Cardiac fibroblast (primary cell): Measurements from ENCODE around the gene FAM78A.

Source experiments
- DNase-seq, 2 donors: peaks; one replicate each; pipeline versions ENCODE4 v3.0.0 to v3.0.0-alpha.2; 2010; ENCODE audit warnings: low read depth in 2 of 2
- H3K4me3 ChIP-seq, 2 donors: replicated peaks in 1 of 2; 1 replicate in 1 of 2; 2 replicates in 1 of 2; pipeline ENCODE4 v1.5.1; 2011; ENCODE audit warnings: low read depth in 2 of 2, low read length in 2 of 2, mild to moderate bottlenecking in 2 of 2, moderate library complexity in 1 of 2
- TF ChIP-seq, protein P1 (sequence below): IDR thresholded peaks from one replicate; pipeline ENCODE4 v1.5.1; 2011; ENCODE audit warnings: low read depth, mild to moderate bottlenecking, low read length, inconsistent platforms

Gene FAM78A

DNA sequence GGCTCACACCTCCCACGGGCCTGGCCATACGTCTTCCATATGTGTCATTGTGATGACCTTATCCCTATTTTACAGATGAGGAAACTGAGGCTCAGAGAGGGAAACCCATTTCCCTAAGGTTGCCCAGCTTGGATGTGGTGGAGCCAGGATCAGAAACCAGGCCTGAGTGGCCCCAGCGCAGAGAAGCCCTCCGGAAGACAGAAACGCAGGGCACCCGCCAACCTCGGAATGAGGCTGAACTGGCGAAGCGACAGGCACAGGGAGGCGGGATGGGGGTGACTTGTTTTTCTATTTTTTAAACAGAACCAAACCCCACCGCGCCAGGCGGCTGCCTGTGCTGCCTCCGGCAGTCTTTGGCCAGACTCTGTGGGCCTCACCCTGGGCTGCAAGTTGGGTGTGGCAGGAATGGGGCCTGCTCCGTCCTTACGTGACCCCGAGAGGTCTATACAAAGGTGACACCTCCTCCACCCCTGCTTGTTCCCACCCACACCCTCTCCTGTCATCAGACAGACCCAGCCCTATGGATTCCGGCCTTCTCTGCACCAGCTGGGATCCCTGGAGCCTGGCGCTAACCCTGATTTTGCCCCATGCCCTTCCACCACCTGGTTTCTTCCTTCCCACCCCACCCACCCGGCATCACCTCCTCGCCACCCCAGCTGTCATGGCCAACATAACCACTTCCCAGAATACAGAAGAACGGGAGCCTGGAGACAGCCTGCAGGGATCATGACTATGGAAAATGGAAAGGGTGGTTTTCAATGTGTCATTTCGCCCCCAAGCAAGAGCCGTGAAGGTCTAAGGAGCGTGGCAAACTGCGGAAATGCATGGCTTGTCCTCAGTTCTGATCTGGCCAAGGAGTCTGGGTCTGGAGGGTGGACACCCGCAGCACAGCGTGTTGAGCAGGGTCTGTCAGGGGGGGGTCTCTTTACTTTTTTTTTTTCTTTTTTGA, 36.8 kb upstream of the FAM78A start:
- no peak for DNase-seq
- TF ChIP-seq, protein P1, sequence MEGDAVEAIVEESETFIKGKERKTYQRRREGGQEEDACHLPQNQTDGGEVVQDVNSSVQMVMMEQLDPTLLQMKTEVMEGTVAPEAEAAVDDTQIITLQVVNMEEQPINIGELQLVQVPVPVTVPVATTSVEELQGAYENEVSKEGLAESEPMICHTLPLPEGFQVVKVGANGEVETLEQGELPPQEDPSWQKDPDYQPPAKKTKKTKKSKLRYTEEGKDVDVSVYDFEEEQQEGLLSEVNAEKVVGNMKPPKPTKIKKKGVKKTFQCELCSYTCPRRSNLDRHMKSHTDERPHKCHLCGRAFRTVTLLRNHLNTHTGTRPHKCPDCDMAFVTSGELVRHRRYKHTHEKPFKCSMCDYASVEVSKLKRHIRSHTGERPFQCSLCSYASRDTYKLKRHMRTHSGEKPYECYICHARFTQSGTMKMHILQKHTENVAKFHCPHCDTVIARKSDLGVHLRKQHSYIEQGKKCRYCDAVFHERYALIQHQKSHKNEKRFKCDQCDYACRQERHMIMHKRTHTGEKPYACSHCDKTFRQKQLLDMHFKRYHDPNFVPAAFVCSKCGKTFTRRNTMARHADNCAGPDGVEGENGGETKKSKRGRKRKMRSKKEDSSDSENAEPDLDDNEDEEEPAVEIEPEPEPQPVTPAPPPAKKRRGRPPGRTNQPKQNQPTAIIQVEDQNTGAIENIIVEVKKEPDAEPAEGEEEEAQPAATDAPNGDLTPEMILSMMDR, result no peak
- H3K4me3 ChIP-seq, result no peak overlapping the region

DNA sequence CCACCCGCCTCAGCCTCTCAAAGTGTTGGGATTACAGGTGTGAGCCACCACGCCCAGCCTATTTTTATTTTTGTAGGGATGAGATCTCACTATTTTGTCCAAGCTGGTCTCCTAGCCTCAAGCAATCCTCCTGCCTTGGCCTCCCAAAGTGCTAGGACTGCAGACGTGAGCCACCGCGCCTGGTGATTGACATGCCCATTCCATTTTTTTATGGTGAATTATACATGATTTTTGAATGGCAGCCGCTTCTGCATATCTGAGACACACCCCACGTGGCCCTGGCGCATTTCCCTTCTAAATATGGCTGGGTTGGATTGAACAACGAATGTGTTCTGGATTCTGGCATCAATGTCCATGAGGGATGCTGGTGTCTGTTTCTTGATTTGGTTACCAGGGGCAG, 35.9 kb upstream of the FAM78A start:
- no peak overlapping the region for H3K4me3 ChIP-seq
- TF ChIP-seq, protein P1, result no peak
- DNase-seq, result no peak

DNA sequence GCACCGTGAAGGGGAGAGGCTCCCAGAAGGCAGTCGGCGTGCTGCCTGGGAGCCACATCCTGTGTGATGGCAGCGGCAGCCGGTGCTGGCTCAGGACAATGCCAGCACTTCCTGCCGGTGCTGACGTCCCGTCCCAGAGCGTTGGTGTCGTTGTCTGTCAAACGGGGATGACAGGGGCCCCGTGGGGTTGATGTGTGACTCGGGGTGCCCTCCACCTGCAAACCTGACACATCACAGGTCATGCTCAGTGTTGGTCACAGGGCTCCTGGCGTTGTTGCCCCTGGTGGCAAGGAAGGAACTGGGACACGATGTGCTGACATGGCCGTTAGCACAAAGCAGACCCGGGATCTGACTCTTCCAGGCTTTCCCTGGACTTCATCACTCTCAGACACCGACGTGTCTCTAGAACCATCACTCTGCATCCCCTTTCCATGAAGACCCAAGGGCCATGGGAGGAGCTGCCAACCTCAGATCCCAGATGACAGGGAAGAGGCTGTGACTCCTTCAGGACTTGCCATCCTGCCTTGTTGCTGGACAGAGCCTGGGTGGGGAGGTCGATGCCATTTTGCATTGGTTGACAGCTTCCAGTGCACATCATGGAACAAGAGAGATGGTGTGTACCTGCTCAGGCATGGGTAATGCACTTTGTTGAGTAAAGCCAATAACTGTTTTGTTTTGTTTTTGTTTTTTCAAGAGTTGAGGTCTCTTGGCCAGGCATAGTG, 34.7 kb upstream of the FAM78A start:
- TF ChIP-seq, protein P1, result no peak
- no peak overlapping the region for H3K4me3 ChIP-seq
- DNase-seq, result no peak

DNA sequence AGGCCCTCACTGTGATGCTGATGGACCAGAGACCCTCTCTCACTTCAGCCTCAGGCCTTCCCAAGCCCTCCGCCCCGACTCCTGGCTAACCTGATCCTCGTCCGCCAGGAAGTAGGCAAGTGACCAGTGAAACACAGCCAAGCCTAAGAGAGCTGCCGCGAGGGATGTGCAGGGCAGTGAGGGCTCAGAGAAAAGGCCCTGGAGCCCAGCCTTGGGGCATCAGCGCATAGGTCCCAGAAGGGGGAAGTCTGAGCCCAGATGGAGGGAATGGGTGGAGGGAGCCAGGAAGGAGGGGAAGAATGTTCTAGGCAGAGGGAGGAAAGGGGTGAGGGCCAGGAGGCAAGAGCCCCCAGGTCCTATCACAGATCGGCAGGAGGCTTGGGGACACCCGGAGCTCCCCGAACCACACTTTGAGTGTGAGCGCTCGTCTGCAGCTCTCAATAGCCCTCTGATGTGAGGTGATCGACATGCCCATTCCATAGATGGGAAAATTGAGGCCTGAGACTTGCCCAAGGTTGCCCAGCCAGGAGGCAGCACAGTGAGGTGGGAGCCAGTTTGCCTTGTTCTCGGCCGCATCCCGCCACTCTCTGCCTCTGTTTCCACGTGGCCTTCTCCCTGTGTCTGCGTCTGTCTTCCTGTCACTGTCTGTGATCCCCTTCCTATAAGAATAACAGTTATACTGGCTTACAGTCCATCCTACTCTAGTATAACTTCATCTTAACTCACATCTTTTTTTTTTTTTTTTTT, 33.4 kb upstream of the FAM78A start:
- TF ChIP-seq, protein P1, result no peak
- no peak overlapping the region for H3K4me3 ChIP-seq
- DNase-seq, result no peak

DNA sequence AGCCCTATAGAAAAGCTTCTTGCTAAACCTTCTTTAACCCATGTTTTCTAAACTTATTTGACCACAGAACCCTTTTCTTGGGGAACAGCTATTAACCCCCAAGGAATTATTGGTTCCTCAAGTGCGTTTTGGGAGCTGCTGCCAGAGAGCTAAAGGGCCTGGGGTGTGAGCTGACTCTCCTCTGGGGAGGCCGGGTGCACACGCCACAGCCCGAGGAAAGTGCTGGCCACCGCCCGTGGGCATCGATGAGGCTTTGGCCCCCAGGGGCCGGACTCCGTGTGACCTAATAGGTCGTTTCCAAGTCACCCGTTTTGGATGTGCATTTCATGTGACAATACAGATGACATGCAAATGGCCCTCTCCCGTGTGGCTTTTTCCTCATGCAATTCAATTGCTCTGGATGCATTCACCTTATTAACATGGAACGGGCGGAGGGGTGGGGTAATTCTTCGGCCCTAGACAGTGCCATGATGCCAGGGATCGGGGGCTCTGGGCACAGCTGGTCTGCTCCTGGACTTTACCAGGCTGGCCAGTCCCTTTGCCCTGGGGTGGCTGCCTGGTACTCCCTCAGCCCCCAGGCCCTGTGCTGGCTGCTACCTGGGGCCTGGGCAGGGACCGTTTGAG, 32.7 kb upstream of the FAM78A start:
- TF ChIP-seq, protein P1, result no peak
- DNase-seq, result no peak
- H3K4me3 ChIP-seq, result no peak overlapping the region

DNA sequence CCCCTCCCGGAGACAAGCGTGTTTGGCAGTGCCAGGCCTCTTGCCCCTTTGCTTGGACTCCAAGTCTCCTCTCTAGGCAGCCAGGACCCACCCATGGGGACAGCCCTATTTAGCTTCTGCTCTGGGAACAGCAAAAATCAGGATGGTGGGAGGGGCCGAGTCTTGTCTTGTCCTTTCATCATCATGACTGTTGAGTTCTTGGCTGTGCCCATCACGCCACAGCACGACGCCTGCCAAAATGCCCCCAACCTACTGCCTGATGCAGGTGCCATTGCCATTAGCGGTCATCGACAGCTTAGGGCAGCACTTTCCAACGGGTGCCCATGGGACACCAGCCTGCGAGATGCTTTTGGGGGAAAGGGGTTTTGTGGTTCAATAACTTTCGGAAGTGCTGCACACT, 32.1 kb upstream of the FAM78A start:
- no peak for DNase-seq
- no peak overlapping the region for H3K4me3 ChIP-seq
- TF ChIP-seq, protein P1, result no peak
